ENCODE data around the gene APOBEC3F. TPM values are rescaled to one million over a fixed set of nuclear protein-coding genes. Genes with fewer than 3 reads are reported as not detected.
"Not testable (repeated sequence)": the region's sequence is repeated elsewhere in the genome, so short reads cannot be mapped to it uniquely, and the experiment has no call there.

The APOBEC3F gene
- total RNA-seq, 1 experiment from 2014 or later, result 28.3 TPM

DNA sequence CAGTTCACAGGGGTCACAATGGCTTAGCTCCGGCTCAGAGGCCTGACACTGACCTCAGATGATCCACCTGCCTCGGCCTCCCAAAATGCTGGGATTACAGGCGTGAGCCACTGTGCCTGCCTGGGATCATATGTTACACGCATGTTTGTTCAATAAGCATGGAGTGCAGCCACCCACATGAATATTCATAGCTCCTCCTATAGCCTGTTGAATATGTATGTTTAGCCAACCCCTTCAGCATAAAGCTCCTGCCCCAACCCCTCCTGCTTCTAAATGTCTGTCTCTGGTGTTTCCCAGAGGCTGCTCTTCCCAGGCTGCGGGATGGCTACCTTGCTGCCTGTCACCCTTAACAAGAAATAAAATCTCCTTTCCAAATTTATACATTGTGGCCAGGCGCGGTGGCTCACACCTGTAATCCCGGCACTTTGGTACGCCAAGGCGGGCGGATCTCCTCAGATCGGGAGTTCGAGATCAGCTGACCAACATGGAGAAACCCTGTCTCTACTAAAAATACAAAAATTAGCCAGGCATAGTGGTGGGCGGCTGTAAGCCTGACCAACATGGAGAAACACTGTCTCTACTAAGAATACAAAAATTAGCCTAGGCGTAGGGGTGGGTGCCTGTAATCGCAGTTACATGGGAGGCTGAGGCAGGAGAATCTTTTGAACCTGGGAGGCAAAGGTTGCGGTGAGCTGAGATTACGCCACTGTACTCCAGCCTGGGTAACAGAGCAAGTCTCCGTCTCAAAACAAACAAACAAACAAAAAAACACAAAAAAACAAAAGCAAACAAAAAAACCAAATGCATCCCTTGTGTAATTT, 1.1 kb upstream of the APOBEC3F start:
- Histone ChIP-seq H2AFZ (no peak overlapping the region), H3K79me2 (ENCODE audit: low read depth) (peaks cover 28% of the 10 kb centered on the region), H3K4me1 (replicated peaks; ENCODE audit: insufficient read depth) (peaks cover 27% of the 10 kb centered on the region), H3K27ac (no peak overlapping the region), H3K27me3 (ENCODE audit: insufficient read depth, low read depth) (no peaks in the 10 kb centered on the region), H3K9me3 (ENCODE audit: insufficient read depth, low read depth) (no peaks in the 10 kb centered on the region), H3K4me3 (peak overlapping the region; percentile 62; the same call in 1 of the 2 replicates), H4K20me1 (ENCODE audit: insufficient read depth) (no peaks in the 10 kb centered on the region), H3K4me2 (peak overlapping the region; percentile 96; the same call in 1 of the 2 replicates), H3F3A (ENCODE audit: insufficient read depth, low read depth) (peaks cover 25% of the 10 kb centered on the region), H3K9me2 (ENCODE audit: insufficient read depth) (no peaks in the 10 kb centered on the region), H3K36me3 (ENCODE audit: low read depth) (peaks cover 6% of the 10 kb centered on the region)
- TF ChIP-seq EZH2 (IDR thresholded peaks at IDR 0.05; ENCODE audit: low read depth), result no peak
- TF ChIP-seq, protein P1, sequence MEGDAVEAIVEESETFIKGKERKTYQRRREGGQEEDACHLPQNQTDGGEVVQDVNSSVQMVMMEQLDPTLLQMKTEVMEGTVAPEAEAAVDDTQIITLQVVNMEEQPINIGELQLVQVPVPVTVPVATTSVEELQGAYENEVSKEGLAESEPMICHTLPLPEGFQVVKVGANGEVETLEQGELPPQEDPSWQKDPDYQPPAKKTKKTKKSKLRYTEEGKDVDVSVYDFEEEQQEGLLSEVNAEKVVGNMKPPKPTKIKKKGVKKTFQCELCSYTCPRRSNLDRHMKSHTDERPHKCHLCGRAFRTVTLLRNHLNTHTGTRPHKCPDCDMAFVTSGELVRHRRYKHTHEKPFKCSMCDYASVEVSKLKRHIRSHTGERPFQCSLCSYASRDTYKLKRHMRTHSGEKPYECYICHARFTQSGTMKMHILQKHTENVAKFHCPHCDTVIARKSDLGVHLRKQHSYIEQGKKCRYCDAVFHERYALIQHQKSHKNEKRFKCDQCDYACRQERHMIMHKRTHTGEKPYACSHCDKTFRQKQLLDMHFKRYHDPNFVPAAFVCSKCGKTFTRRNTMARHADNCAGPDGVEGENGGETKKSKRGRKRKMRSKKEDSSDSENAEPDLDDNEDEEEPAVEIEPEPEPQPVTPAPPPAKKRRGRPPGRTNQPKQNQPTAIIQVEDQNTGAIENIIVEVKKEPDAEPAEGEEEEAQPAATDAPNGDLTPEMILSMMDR (conservative IDR thresholded peaks at IDR 0.05), result no peak
- no peak for DNase-seq
- POLR2A ChIA-PET (ENCODE audit: unreplicated experiment), result no interaction called here
- intact Hi-C loops (cut with micrococcal nuclease; ENCODE audit: unreplicated experiment), result no loop called here
- CTCF ChIA-PET, result no interaction called here
- no TSS peak for BruUV-seq (replicated peaks)

DNA sequence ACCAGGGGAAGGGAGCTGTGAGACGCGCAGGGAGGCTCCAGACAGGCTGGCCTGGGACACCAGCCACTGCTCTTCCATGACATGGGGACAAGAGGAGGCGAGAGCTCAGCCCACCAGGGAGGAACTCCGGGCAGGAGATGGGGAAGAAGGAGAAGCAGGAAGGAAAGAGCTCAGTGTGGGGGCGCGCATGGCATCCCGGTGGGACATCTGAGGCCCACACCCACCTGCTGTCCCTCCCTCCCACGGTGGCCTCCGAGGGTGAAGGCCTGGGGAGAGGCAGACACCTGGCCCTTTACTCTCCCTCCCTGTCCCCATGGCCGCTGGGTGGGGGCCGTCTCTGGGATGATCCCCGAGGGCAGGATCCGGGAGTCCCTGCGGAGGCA, 518 bp upstream of the APOBEC3F start:
- DNase-seq; H3K9me3 ChIP-seq (ENCODE audit: insufficient read depth, low read depth); H3K9me2 ChIP-seq (ENCODE audit: insufficient read depth); H3K27me3 ChIP-seq (ENCODE audit: insufficient read depth, low read depth); CTCF ChIA-PET; H3K27ac ChIP-seq; BruUV-seq (replicated peaks); H4K20me1 ChIP-seq (ENCODE audit: insufficient read depth); H3K36me3 ChIP-seq (ENCODE audit: low read depth); H2AFZ ChIP-seq; POLR2A ChIA-PET (ENCODE audit: unreplicated experiment); intact Hi-C loops (cut with micrococcal nuclease; ENCODE audit: unreplicated experiment): not testable (repeated sequence)
- peak overlapping the region; percentile 62; the same call in 1 of the 2 replicates for H3K4me3 ChIP-seq
- peak overlapping the region; percentile 96 for H3K4me2 ChIP-seq
- H3K4me1 ChIP-seq (replicated peaks; ENCODE audit: insufficient read depth), result peaks cover 27% of the 10 kb centered on the region
- peaks cover 28% of the 10 kb centered on the region for H3K79me2 ChIP-seq (ENCODE audit: low read depth)
- H3F3A ChIP-seq (ENCODE audit: insufficient read depth, low read depth), result peaks cover 25% of the 10 kb centered on the region

DNA sequence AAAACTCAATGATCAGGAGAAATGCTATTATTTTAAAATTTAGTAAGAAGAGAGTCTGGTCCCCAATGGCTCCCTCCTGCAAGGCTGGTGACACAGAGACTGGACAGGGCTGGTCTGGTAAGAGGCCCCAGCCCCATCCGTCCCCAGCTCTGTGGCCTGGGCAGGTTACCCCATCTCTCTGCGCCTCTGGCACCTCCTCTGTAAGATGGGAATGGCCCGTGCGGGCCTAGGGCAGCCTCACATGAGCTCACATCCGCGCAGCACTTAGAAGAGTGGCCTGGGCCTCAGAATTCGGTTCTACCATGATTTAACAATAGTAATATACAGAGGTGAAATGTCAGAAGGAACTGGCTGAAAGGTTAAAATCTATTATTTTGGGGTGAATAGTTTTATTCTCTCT, 1.2 kb downstream of the APOBEC3F start:
- no TSS peak for BruUV-seq (replicated peaks)
- H3K4me2 ChIP-seq, result peak overlapping the region; percentile 96
- intact Hi-C loops (cut with micrococcal nuclease; ENCODE audit: unreplicated experiment), result no loop called here

DNA sequence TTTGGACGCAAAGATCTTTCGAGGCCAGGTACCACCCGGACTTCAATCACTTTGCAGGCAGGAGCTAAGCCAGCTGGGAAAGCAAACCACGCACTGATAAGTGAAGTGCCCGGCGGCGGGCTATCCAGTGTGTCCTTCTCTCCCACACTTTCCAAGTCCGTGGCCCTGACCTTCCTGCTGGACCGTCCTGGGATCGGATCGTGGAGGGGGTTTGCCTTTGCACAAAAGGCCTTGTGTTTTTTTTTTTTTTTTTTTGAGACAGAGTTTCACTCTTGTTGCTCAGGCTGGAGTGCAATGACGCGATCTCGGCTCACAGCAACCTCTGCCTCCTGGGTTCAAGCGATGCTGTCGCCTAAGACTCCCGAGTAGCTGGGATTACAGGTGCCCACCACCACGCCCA, 2.4 kb downstream of the APOBEC3F start:
- Histone ChIP-seq H3F3A (ENCODE audit: insufficient read depth, low read depth) (peaks cover 37% of the 10 kb centered on the region), H3K79me2 (ENCODE audit: low read depth) (peaks cover 28% of the 10 kb centered on the region), H3K4me1 (replicated peaks; ENCODE audit: insufficient read depth) (peaks cover 34% of the 10 kb centered on the region), H3K4me2 (peak overlapping the region; percentile 96)
- H2AFZ ChIP-seq; BruUV-seq (replicated peaks); H4K20me1 ChIP-seq (ENCODE audit: insufficient read depth); CTCF ChIA-PET; H3K36me3 ChIP-seq (ENCODE audit: low read depth); H3K27ac ChIP-seq; H3K4me3 ChIP-seq; H3K9me3 ChIP-seq (ENCODE audit: insufficient read depth, low read depth); intact Hi-C loops (cut with micrococcal nuclease; ENCODE audit: unreplicated experiment); H3K9me2 ChIP-seq (ENCODE audit: insufficient read depth); POLR2A ChIA-PET (ENCODE audit: unreplicated experiment); H3K27me3 ChIP-seq (ENCODE audit: insufficient read depth, low read depth); DNase-seq: not testable (repeated sequence)

More for the DNA sequence above, 1.2 kb downstream of the APOBEC3F start:
- Histone ChIP-seq H3K9me2 (ENCODE audit: insufficient read depth) (no peaks in the 10 kb centered on the region), H3K4me3 (peak overlapping the region; percentile 62), H3K9me3 (ENCODE audit: insufficient read depth, low read depth) (no peaks in the 10 kb centered on the region), H2AFZ (no peak overlapping the region), H3K79me2 (ENCODE audit: low read depth) (peaks cover 28% of the 10 kb centered on the region), H3K27me3 (ENCODE audit: insufficient read depth, low read depth) (no peaks in the 10 kb centered on the region), H3F3A (ENCODE audit: insufficient read depth, low read depth) (peaks cover 36% of the 10 kb centered on the region), H3K36me3 (ENCODE audit: low read depth) (peaks cover 6% of the 10 kb centered on the region), H4K20me1 (ENCODE audit: insufficient read depth) (no peaks in the 10 kb centered on the region), H3K4me1 (replicated peaks; ENCODE audit: insufficient read depth) (peaks cover 33% of the 10 kb centered on the region), H3K27ac (peak overlapping the region; percentile 74)
- ChIA-PET POLR2A (ENCODE audit: unreplicated experiment) (no interaction called here), CTCF (no interaction called here)
- DNase-seq, result no peak
- no peak for TF ChIP-seq EZH2 (IDR thresholded peaks at IDR 0.05; ENCODE audit: low read depth)
- TF ChIP-seq, protein P1 (conservative IDR thresholded peaks at IDR 0.05), result no peak

DNA sequence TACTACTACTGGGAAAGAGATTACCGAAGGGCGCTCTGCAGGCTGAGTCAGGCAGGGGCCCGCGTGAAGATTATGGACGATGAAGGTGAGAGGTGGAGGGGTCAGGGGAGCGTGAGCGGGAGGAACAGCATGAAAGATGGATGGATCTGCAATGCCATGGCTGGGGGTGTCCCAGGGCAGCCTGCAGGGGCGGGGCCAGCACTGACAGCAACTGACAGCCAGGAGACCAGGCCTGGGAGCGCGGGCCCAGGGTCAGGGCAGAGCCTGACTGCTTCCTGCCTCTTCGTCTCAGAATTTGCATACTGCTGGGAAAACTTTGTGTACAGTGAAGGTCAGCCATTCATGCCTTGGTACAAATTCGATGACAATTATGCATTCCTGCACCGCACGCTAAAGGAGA, 4.5 kb downstream of the APOBEC3F start:
- H3K36me3 ChIP-seq (ENCODE audit: low read depth); H3K27me3 ChIP-seq (ENCODE audit: insufficient read depth, low read depth); CTCF ChIA-PET; H2AFZ ChIP-seq; DNase-seq; H3K27ac ChIP-seq; BruUV-seq (replicated peaks); H4K20me1 ChIP-seq (ENCODE audit: insufficient read depth); POLR2A ChIA-PET (ENCODE audit: unreplicated experiment); H3K4me3 ChIP-seq; H3K4me2 ChIP-seq; H3K9me2 ChIP-seq (ENCODE audit: insufficient read depth); H3K9me3 ChIP-seq (ENCODE audit: insufficient read depth, low read depth): not testable (repeated sequence)
- Histone ChIP-seq H3K79me2 (ENCODE audit: low read depth) (peaks cover 28% of the 10 kb centered on the region), H3K4me1 (replicated peaks; ENCODE audit: insufficient read depth) (peaks cover 41% of the 10 kb centered on the region), H3F3A (ENCODE audit: insufficient read depth, low read depth) (peaks cover 40% of the 10 kb centered on the region)
- intact Hi-C loops (cut with micrococcal nuclease; ENCODE audit: unreplicated experiment), result loop anchor here (5.0 kb wide), 2 partner anchors 33 to 72 kb away; partner anchors contain the start of gene APOBEC3C

All from PC-9 (cell line).